PC-9 (cell line): ENCODE measurements around the gene AMOTL2. TPM values are rescaled to one million over a fixed set of nuclear protein-coding genes. Genes with fewer than 3 reads are reported as not detected.

ENCODE experiments used
- BruUV-seq: library from RNA; stranded (reverse); fragments of 400-500 nt; replicated peaks from 2 replicates; lab custom pipeline; 2021; lab: Mats Ljungman, UMichigan
- CTCF ChIA-PET: fragments of 300-600 bp; sonication (Branson Sonifier 250); formaldehyde crosslinking; loops from one replicate; lab custom pipeline; 2022; ENCODE audit warnings: antibody characterized with exemption; lab: Charles Lee
- POLR2A ChIA-PET: fragments of 300-600 bp; sonication (Branson Sonifier 250); formaldehyde crosslinking; loops from one replicate; lab custom pipeline; 2022; ENCODE audit warnings: antibody characterized with exemption; ENCODE audit not compliant: unreplicated experiment; lab: Charles Lee
- DNase-seq, 2 experiments: peaks; one replicate each; pipeline versions ENCODE4 v3.0.0 to v3.0.0-alpha.2; 2015 to 2022; ENCODE audit warnings: mixed read lengths in 1 of 2
- H2AFZ ChIP-seq: fragments of 200-600 bp; sonication (generic); 2 replicates; pipeline ENCODE4 v1.8.1; 2017; ENCODE audit warnings: antibody characterized with exemption
- H3F3A ChIP-seq: fragments of 200-600 bp; sonication (generic); 2 replicates; pipeline ENCODE4 v1.8.1; 2017; ENCODE audit warnings: antibody characterized with exemption, mild to moderate bottlenecking, low read depth; ENCODE audit not compliant: insufficient read depth
- H3K27ac ChIP-seq: fragments of 200-600 bp; sonication (generic); 2 replicates; pipeline ENCODE4 v1.6.1; 2016; ENCODE audit warnings: mixed run types
- H3K27me3 ChIP-seq: fragments of 200-600 bp; sonication (generic); 2 replicates; pipeline ENCODE4 v1.6.1; 2016; ENCODE audit warnings: low read depth, mixed run types; ENCODE audit not compliant: insufficient read depth
- H3K36me3 ChIP-seq: fragments of 200-600 bp; sonication (generic); 2 replicates; pipeline ENCODE4 v1.6.1; 2016; ENCODE audit warnings: low read depth, mixed run types
- H3K4me1 ChIP-seq: fragments of 200-600 bp; sonication (generic); replicated peaks from 2 replicates; pipeline ENCODE4 v1.6.1; 2016; ENCODE audit warnings: mixed run types; ENCODE audit not compliant: insufficient read depth
- H3K4me2 ChIP-seq: fragments of 200-600 bp; sonication (generic); 2 replicates; pipeline ENCODE4 v1.6.1; 2017; ENCODE audit warnings: mixed run types
- H3K4me3 ChIP-seq: fragments of 200-600 bp; sonication (generic); 2 replicates; pipeline ENCODE4 v1.6.1; 2016; ENCODE audit warnings: mixed run types
- H3K79me2 ChIP-seq: fragments of 200-600 bp; sonication (generic); 2 replicates; pipeline ENCODE4 v1.6.1; 2017; ENCODE audit warnings: low read depth, mixed run types
- H3K9me2 ChIP-seq: fragments of 200-600 bp; sonication (generic); 2 replicates; pipeline ENCODE4 v1.8.1; 2017; ENCODE audit warnings: mild to moderate bottlenecking; ENCODE audit not compliant: insufficient read depth
- H3K9me3 ChIP-seq: fragments of 200-600 bp; sonication (generic); 2 replicates; pipeline ENCODE4 v1.8.1; 2016; ENCODE audit warnings: low read depth; ENCODE audit not compliant: insufficient read depth
- H4K20me1 ChIP-seq: fragments of 200-600 bp; sonication (generic); 2 replicates; pipeline ENCODE4 v1.8.1; 2017; ENCODE audit not compliant: insufficient read depth
- EZH2 ChIP-seq: fragments of 200-600 bp; sonication (generic); IDR thresholded peaks from 2 replicates; pipeline ENCODE4 v1.8.0; 2017; ENCODE audit warnings: antibody characterized with exemption, low read depth
- intact Hi-C: fragments of 100-400 bp; cut with micrococcal nuclease; formaldehyde crosslinking; loops from one replicate; pipeline ENCODE4 v1.10.0; 2022; ENCODE audit not compliant: unreplicated experiment
- total RNA-seq: library from RNA; stranded (reverse); gene quantifications from 2 replicates; pipeline ENCODE4 v1.2.3, GENCODE V29; 2021
- TF ChIP-seq, protein P1 (sequence below): fragments of 200-600 bp; sonication (generic); conservative IDR thresholded peaks from 2 replicates; pipeline ENCODE4 v1.6.1; 2017; ENCODE audit warnings: mixed run types, antibody characterized with exemption, mild to moderate bottlenecking, moderate library complexity

AMOTL2 gene
- total RNA-seq, 1 experiment from 2014 or later, result 147 TPM

DNA sequence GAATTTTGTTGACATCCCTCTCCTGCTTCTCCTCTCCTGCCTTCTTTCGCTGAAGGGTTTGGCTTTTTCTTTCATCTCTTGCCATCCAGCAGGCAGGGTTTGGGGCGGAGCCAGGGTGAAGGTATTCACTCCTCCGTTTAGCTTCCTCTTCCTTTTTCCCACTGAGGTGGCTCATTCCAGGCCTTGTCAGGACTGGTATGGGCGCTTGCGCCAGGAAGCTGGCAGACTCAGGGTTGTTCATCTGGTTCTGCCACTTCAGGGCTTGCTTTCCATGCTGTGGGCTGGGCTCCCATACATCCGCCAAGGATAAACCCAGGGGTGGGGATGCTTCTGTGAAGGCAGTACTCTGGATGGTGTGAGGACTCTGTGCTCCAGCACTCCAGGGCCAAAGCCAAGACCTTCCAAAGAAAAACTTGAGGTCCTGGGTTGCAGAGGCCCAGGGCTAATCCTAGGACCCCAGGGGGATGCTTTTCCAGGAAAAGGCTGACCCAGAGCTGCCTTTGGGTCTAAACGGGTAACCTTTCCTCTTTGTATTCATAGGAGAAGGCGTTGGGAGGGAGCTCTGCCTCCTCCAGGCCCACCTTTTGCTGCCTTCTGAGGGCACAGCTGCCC is 7.7 kb upstream of the AMOTL2 start:
- CTCF ChIA-PET, result interaction anchor here (1.2 to 1.3 kb wide), 2 partner anchors 43 to 45 kb away, joined by 3 to 27 read pairs; no protein-coding TSS in a partner anchor
- Histone ChIP-seq H3K27ac (peak overlapping the region; percentile 74), H3K27me3 (no peaks in the 10 kb centered on the region), H3K79me2 (peaks cover 8% of the 10 kb centered on the region), H4K20me1 (no peaks in the 10 kb centered on the region), H3K9me2 (no peaks in the 10 kb centered on the region), H3K4me1 (peaks cover 45% of the 10 kb centered on the region), H3F3A (peaks cover 9% of the 10 kb centered on the region; the same call in 1 of the 2 replicates), H2AFZ (no peak overlapping the region), H3K9me3 (no peaks in the 10 kb centered on the region), H3K4me2 (peak overlapping the region; percentile 73), H3K4me3 (no peak overlapping the region; the same call in 1 of the 2 replicates), H3K36me3 (no peaks in the 10 kb centered on the region)
- no TSS peak for BruUV-seq
- intact Hi-C loops, result loop anchor here (1.0 kb wide), 2 partner anchors 45 to 90 kb away; no protein-coding TSS in a partner anchor
- peak; percentile 97 to 98 for DNase-seq
- TF ChIP-seq, protein P1, sequence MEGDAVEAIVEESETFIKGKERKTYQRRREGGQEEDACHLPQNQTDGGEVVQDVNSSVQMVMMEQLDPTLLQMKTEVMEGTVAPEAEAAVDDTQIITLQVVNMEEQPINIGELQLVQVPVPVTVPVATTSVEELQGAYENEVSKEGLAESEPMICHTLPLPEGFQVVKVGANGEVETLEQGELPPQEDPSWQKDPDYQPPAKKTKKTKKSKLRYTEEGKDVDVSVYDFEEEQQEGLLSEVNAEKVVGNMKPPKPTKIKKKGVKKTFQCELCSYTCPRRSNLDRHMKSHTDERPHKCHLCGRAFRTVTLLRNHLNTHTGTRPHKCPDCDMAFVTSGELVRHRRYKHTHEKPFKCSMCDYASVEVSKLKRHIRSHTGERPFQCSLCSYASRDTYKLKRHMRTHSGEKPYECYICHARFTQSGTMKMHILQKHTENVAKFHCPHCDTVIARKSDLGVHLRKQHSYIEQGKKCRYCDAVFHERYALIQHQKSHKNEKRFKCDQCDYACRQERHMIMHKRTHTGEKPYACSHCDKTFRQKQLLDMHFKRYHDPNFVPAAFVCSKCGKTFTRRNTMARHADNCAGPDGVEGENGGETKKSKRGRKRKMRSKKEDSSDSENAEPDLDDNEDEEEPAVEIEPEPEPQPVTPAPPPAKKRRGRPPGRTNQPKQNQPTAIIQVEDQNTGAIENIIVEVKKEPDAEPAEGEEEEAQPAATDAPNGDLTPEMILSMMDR, result no peak
- TF ChIP-seq EZH2, result no peak
- POLR2A ChIA-PET, result interaction anchor here (0.6 to 1.1 kb wide), 6 partner anchors 18 to 143 kb away, joined by 3 to 5 read pairs (median 4); no protein-coding TSS in a partner anchor

DNA sequence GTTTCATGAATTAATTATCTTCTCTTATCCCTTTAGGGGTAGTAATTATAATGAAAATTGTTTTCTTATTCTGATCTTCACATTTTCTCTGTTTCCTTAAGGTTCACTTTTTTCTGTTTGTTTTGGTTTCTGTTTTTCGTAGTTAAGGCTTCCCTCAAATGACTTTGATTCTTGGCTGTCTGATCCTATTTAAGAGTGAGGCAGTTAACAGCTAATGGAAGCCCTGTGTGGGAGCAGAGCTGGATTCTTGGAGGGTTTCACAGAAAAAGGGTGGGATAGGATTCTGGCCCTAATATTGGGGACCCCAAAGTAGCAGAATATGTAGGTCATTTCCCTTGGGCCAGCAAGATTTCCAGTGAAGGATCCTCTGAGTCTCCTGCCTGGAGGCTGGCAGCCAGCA is 6.8 kb upstream of the AMOTL2 start:
- no peak overlapping the region for H2AFZ ChIP-seq
- POLR2A ChIA-PET, result interaction anchor here (0.6 to 0.7 kb wide), 4 partner anchors 29 to 49 kb away, joined by 4 to 5 read pairs (median 4); no protein-coding TSS in a partner anchor
- no peak for DNase-seq

DNA sequence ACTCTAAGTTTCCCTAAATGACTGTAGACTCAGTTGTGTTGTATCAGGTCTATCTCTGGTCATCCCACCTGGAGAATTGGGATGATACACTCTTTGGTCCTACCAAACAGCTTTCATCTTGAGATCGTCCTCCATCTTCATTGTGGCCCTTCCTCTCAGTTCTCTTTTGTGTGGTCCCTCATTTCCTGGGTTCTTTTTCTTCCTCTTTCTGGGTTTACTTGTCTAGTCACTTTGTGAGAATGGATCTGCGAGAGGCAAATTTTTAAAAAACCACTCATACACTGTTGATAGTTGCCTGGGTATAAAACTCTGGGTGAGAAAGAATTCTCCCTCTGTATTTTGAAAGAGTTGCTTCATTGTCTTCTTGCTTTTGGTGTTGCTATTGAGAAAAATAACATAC is 6.0 kb upstream of the AMOTL2 start:
- Histone ChIP-seq H3K4me1 (peaks cover 62% of the 10 kb centered on the region), H3K36me3 (no peaks in the 10 kb centered on the region), H3K27ac (0 out of 2 replicates have a peak overlapping the region, but pooled peaks have one; percentile 74), H3K9me3 (no peaks in the 10 kb centered on the region), H3K9me2 (no peaks in the 10 kb centered on the region), H3K4me3 (no peak overlapping the region), H3K27me3 (no peaks in the 10 kb centered on the region), H3K79me2 (peaks cover 22% of the 10 kb centered on the region), H2AFZ (no peak overlapping the region), H4K20me1 (no peaks in the 10 kb centered on the region), H3F3A (peaks cover 26% of the 10 kb centered on the region), H3K4me2 (no peak overlapping the region)
- ChIA-PET CTCF (interaction anchor here (0.7 kb wide), 1 partner anchor 180 kb away, joined by 3 read pairs; no protein-coding TSS in a partner anchor), POLR2A (interaction anchor here (0.7 kb wide), 1 partner anchor 48 kb away, joined by 5 read pairs; no protein-coding TSS in a partner anchor)
- TF ChIP-seq EZH2, result no peak
- TF ChIP-seq, protein P1, result no peak
- intact Hi-C loops, result no loop called here
- DNase-seq, result no peak
- BruUV-seq, result no TSS peak

More for the DNA sequence above, 6.8 kb upstream of the AMOTL2 start:
- CTCF ChIA-PET, result interaction anchor here (1.3 kb wide), 1 partner anchor 46 kb away, joined by 27 read pairs; no protein-coding TSS in a partner anchor
- no peaks in the 10 kb centered on the region for H3K9me3 ChIP-seq
- no peak for TF ChIP-seq EZH2
- TF ChIP-seq, protein P1, result no peak
- no peaks in the 10 kb centered on the region for H3K27me3 ChIP-seq
- no TSS peak for BruUV-seq
- H3K9me2 ChIP-seq, result no peaks in the 10 kb centered on the region
- H3K4me2 ChIP-seq, result peak overlapping the region; percentile 73
- no peak overlapping the region for H3K4me3 ChIP-seq
- H3K36me3 ChIP-seq, result no peaks in the 10 kb centered on the region
- H3K79me2 ChIP-seq, result peaks cover 17% of the 10 kb centered on the region
- peaks cover 54% of the 10 kb centered on the region for H3K4me1 ChIP-seq
- peak overlapping the region; percentile 74 for H3K27ac ChIP-seq
- H3F3A ChIP-seq, result peaks cover 17% of the 10 kb centered on the region; the same call in 1 of the 2 replicates
- intact Hi-C loops, result no loop called here
- no peaks in the 10 kb centered on the region for H4K20me1 ChIP-seq
